HG03565 (cell line): ENCODE results near the gene PLA2G4B.

Experiments
- ATAC-seq: cut with Tn5 transposase; IDR thresholded peaks from one replicate; pipeline ENCODE4 v1.9.1; 2021; ENCODE audit warnings: mild to moderate bottlenecking, moderate library complexity; ENCODE audit not compliant: unreplicated experiment

PLA2G4B gene

GRCh38 chr15:41885841-41886240 is 47.2 kb downstream of the PLA2G4B start:
- no peak for ATAC-seq

- ATAC-seq, result no peak
These were observed 48.1 kb downstream of the PLA2G4B start for GRCh38 chr15:41886741-41887140.

- ATAC-seq, result no peak
These were observed 48.5 kb downstream of the PLA2G4B start for GRCh38 chr15:41887161-41887560.

- ATAC-seq, result no peak
These were observed 49.2 kb downstream of the PLA2G4B start for GRCh38 chr15:41887893-41888292.

- ATAC-seq, result no peak
These were observed 50.1 kb downstream of the PLA2G4B start for GRCh38 chr15:41888662-41889253.

- ATAC-seq, result no peak
These were observed 51.5 kb downstream of the PLA2G4B start for GRCh38 chr15:41890050-41890690.

GRCh38 chr15:41891226-41891625 is 52.6 kb downstream of the PLA2G4B start:
- ATAC-seq, result no peak

- no peak for ATAC-seq
These were observed 53.3 kb downstream of the PLA2G4B start for GRCh38 chr15:41891946-41892345.

GRCh38 chr15:41892621-41893421 is 54.2 kb downstream of the PLA2G4B start:
- ATAC-seq, result no peak

GRCh38 chr15:41893422-41894250 is 55.0 kb downstream of the PLA2G4B start, which contains the start of gene SPTBN5:
Gene SPTBN5, minus strand, starts transcription at chr15:41894053. Its CDS starts 556 bp downstream, at chr15:41893497.
- no peak for ATAC-seq

- no peak for ATAC-seq
These were observed 55.7 kb downstream of the PLA2G4B start for GRCh38 chr15:41894251-41894790.

GRCh38 chr15:41894791-41895463 is 56.3 kb downstream of the PLA2G4B start:
- peak; percentile 88 for ATAC-seq

- no peak for ATAC-seq
These were observed 56.8 kb downstream of the PLA2G4B start for GRCh38 chr15:41895491-41895890.

- ATAC-seq, result no peak
These were observed 57.3 kb downstream of the PLA2G4B start for GRCh38 chr15:41895957-41896356.

- no peak for ATAC-seq
These were observed 57.9 kb downstream of the PLA2G4B start for GRCh38 chr15:41896566-41896965.

- no peak for ATAC-seq
These were observed 58.7 kb downstream of the PLA2G4B start for GRCh38 chr15:41897363-41897799.
